ENCODE data around the gene PPID. TPM values are rescaled to one million over a fixed set of nuclear protein-coding genes. Genes with fewer than 3 reads are reported as not detected.
"Not testable (repeated sequence)": the region's sequence is repeated elsewhere in the genome, so short reads cannot be mapped to it uniquely, and the experiment has no call there.

Gene PPID
- total and polyA plus RNA-seq, 4 experiments from 2014 or later = 30.2 to 54.8 (median 40.7) TPM

- ChIA-PET POLR2A (ENCODE audit: partially characterized antibody) (no interaction called here), CTCF (ENCODE audit: partially characterized antibody) (interaction anchor here (1.0 kb wide), 1 partner anchor 83 kb away, joined by 4 read pairs; no protein-coding TSS in a partner anchor)
- no peak for DNase-seq
- peak overlapping the region in 1 of 8 donors; percentile 39 for H3K4me3 Mint-ChIP-seq
- peak overlapping the region in 2 of 7 donors; percentile 57 to 59 for H3K27ac Mint-ChIP-seq
- Histone ChIP-seq H3K4me1 (ENCODE audit: insufficient read depth, low read length) (peaks cover 23% of the 10 kb centered on the region), H3K9me3 (ENCODE audit: control insufficient read depth in 1 of 2, low read length in 2 of 2) (no peaks in the 10 kb centered on the region), H3K27me3 (ENCODE audit: insufficient read depth, low read length) (no peaks in the 10 kb centered on the region), H3K4me3 (ENCODE audit: low read length in 2 of 2) (no peak overlapping the region), H3K36me3 (ENCODE audit: insufficient read depth, low read length) (no peaks in the 10 kb centered on the region), H3K27ac (ENCODE audit: low read depth, low read length) (no peak overlapping the region)
- intact Hi-C loops (cut with micrococcal nuclease) = no loop called here
- H3K4me1 Mint-ChIP-seq = peaks cover 17 to 35% (median 25%) of the 10 kb centered on the region in 4 donors
- H3K9me3 Mint-ChIP-seq = no peaks in the 10 kb centered on the region
- H3K27me3 Mint-ChIP-seq = peaks cover under 1 to 2% of the 10 kb centered on the region in 2 donors
- peaks cover 0 to 5% of the 10 kb centered on the region in 2 donors for H3K36me3 Mint-ChIP-seq
Measured at GRCh38 chr4:158766434-158767044, 43.3 kb upstream of the PPID start.

GRCh38 chr4:158763462-158763861 lies 40.3 kb upstream of the PPID start:
- no peak overlapping the region for H3K27ac Mint-ChIP-seq
- no peak overlapping the region for H3K27ac ChIP-seq (ENCODE audit: low read depth, low read length)
- peaks cover 6 to 11% (median 8%) of the 10 kb centered on the region in 4 donors for H3K4me1 Mint-ChIP-seq
- no peak for DNase-seq
- H3K27me3 ChIP-seq (ENCODE audit: insufficient read depth, low read length) = no peaks in the 10 kb centered on the region
- peaks cover 7% of the 10 kb centered on the region for H3K4me1 ChIP-seq (ENCODE audit: insufficient read depth, low read length)
- H3K36me3 Mint-ChIP-seq = peaks cover 0 to 2% of the 10 kb centered on the region in 2 donors
- no peaks in the 10 kb centered on the region for H3K36me3 ChIP-seq (ENCODE audit: insufficient read depth, low read length)
- H3K4me3 ChIP-seq (ENCODE audit: low read length in 2 of 2) = no peak overlapping the region
- H3K4me3 Mint-ChIP-seq = no peak overlapping the region
- CTCF ChIA-PET (ENCODE audit: partially characterized antibody) = no interaction called here
- H3K9me3 ChIP-seq (ENCODE audit: control insufficient read depth in 1 of 2, low read length in 2 of 2) = no peaks in the 10 kb centered on the region
- peaks cover 1 to 4% of the 10 kb centered on the region in 2 donors for H3K27me3 Mint-ChIP-seq
- no peaks in the 10 kb centered on the region for H3K9me3 Mint-ChIP-seq
- POLR2A ChIA-PET (ENCODE audit: partially characterized antibody) = no interaction called here
- intact Hi-C loops (cut with micrococcal nuclease) = no loop called here

- intact Hi-C loops (cut with micrococcal nuclease) = no loop called here
- CTCF ChIA-PET (ENCODE audit: partially characterized antibody) = no interaction called here
Measured at GRCh38 chr4:158762553-158762952, 39.4 kb upstream of the PPID start.

GRCh38 chr4:158760866-158761265 lies 37.7 kb upstream of the PPID start:
- no peak overlapping the region for H3K4me3 Mint-ChIP-seq
- intact Hi-C loops (cut with micrococcal nuclease) = no loop called here

More at GRCh38 chr4:158762553-158762952, 39.4 kb upstream of the PPID start:
- Histone ChIP-seq H3K4me3 (ENCODE audit: low read length in 2 of 2) (no peak overlapping the region), H3K9me3 (ENCODE audit: control insufficient read depth in 1 of 2, low read length in 2 of 2) (no peaks in the 10 kb centered on the region), H3K4me1 (ENCODE audit: insufficient read depth, low read length) (no peaks in the 10 kb centered on the region), H3K36me3 (ENCODE audit: insufficient read depth, low read length) (no peaks in the 10 kb centered on the region), H3K27ac (ENCODE audit: low read depth, low read length) (no peak overlapping the region), H3K27me3 (ENCODE audit: insufficient read depth, low read length) (no peaks in the 10 kb centered on the region)
- DNase-seq = no peak
- POLR2A ChIA-PET (ENCODE audit: partially characterized antibody) = no interaction called here
- peaks cover 3 to 7% of the 10 kb centered on the region in 2 donors for H3K27me3 Mint-ChIP-seq
- H3K9me3 Mint-ChIP-seq = peaks cover 0 to 2% (median 0%) of the 10 kb centered on the region in 8 donors
- no peaks in the 10 kb centered on the region for H3K36me3 Mint-ChIP-seq
- H3K4me1 Mint-ChIP-seq = peaks cover 0 to 2% (median 0%) of the 10 kb centered on the region in 4 donors
- H3K4me3 Mint-ChIP-seq = no peak overlapping the region
- H3K27ac Mint-ChIP-seq = no peak overlapping the region

GRCh38 chr4:158759539-158759938 lies 36.3 kb upstream of the PPID start:
- H3K27ac ChIP-seq (ENCODE audit: low read depth, low read length); POLR2A ChIA-PET (ENCODE audit: partially characterized antibody); H3K9me3 ChIP-seq (ENCODE audit: control insufficient read depth in 1 of 2, low read length in 2 of 2); DNase-seq; H3K9me3 Mint-ChIP-seq; H3K27me3 ChIP-seq (ENCODE audit: insufficient read depth, low read length); CTCF ChIA-PET (ENCODE audit: partially characterized antibody); H3K4me3 Mint-ChIP-seq; H3K4me1 Mint-ChIP-seq; intact Hi-C loops (cut with micrococcal nuclease); H3K27ac Mint-ChIP-seq; H3K36me3 ChIP-seq (ENCODE audit: insufficient read depth, low read length); H3K4me1 ChIP-seq (ENCODE audit: insufficient read depth, low read length); H3K36me3 Mint-ChIP-seq; H3K4me3 ChIP-seq (ENCODE audit: low read length in 2 of 2): not testable (repeated sequence)
- peaks cover 6 to 12% of the 10 kb centered on the region in 2 donors for H3K27me3 Mint-ChIP-seq

More at GRCh38 chr4:158760866-158761265, 37.7 kb upstream of the PPID start:
- no peaks in the 10 kb centered on the region for H3K36me3 ChIP-seq (ENCODE audit: insufficient read depth, low read length)
- DNase-seq = no peak
- no peaks in the 10 kb centered on the region for H3K9me3 ChIP-seq (ENCODE audit: control insufficient read depth in 1 of 2, low read length in 2 of 2)
- no peaks in the 10 kb centered on the region for H3K4me1 ChIP-seq (ENCODE audit: insufficient read depth, low read length)
- no peaks in the 10 kb centered on the region for H3K27me3 ChIP-seq (ENCODE audit: insufficient read depth, low read length)
- H3K27me3 Mint-ChIP-seq = peaks cover 5 to 12% of the 10 kb centered on the region in 2 donors
- no peak overlapping the region for H3K27ac ChIP-seq (ENCODE audit: low read depth, low read length)
- H3K27ac Mint-ChIP-seq = no peak overlapping the region
- H3K9me3 Mint-ChIP-seq = peaks cover 0 to 10% (median 0%) of the 10 kb centered on the region in 8 donors
- H3K4me1 Mint-ChIP-seq = no peaks in the 10 kb centered on the region
- POLR2A ChIA-PET (ENCODE audit: partially characterized antibody) = no interaction called here
- CTCF ChIA-PET (ENCODE audit: partially characterized antibody) = interaction anchor here (0.6 kb wide), 1 partner anchor 25 kb away, joined by 5 read pairs; no protein-coding TSS in a partner anchor
- no peak overlapping the region for H3K4me3 ChIP-seq (ENCODE audit: low read length in 2 of 2)
- no peaks in the 10 kb centered on the region for H3K36me3 Mint-ChIP-seq

- H3K9me3 Mint-ChIP-seq = peaks cover 0 to 10% (median 0%) of the 10 kb centered on the region in 8 donors
- Histone ChIP-seq H3K36me3 (ENCODE audit: insufficient read depth, low read length) (no peaks in the 10 kb centered on the region), H3K4me3 (ENCODE audit: low read length in 2 of 2) (no peak overlapping the region), H3K4me1 (ENCODE audit: insufficient read depth, low read length) (no peaks in the 10 kb centered on the region), H3K27ac (ENCODE audit: low read depth, low read length) (no peak overlapping the region), H3K9me3 (ENCODE audit: control insufficient read depth in 1 of 2, low read length in 2 of 2) (no peaks in the 10 kb centered on the region), H3K27me3 (ENCODE audit: insufficient read depth, low read length) (no peaks in the 10 kb centered on the region)
- intact Hi-C loops (cut with micrococcal nuclease) = no loop called here
- CTCF ChIA-PET (ENCODE audit: partially characterized antibody) = no interaction called here
- no peaks in the 10 kb centered on the region for H3K4me1 Mint-ChIP-seq
- no peak overlapping the region for H3K27ac Mint-ChIP-seq
- POLR2A ChIA-PET (ENCODE audit: partially characterized antibody) = no interaction called here
- peaks cover 6 to 12% of the 10 kb centered on the region in 2 donors for H3K27me3 Mint-ChIP-seq
- DNase-seq = no peak
- no peaks in the 10 kb centered on the region for H3K36me3 Mint-ChIP-seq
- no peak overlapping the region for H3K4me3 Mint-ChIP-seq
Measured at GRCh38 chr4:158758703-158759102, 35.5 kb upstream of the PPID start.

- Mint-ChIP-seq H3K4me3 (no peak overlapping the region), H3K27me3 (peaks cover 6 to 12% of the 10 kb centered on the region in 2 donors), H3K36me3 (no peaks in the 10 kb centered on the region), H3K27ac (no peak overlapping the region), H3K4me1 (no peaks in the 10 kb centered on the region), H3K9me3 (peaks cover 0 to 10% (median 0%) of the 10 kb centered on the region in 8 donors)
- intact Hi-C loops (cut with micrococcal nuclease) = no loop called here
- no peaks in the 10 kb centered on the region for H3K36me3 ChIP-seq (ENCODE audit: insufficient read depth, low read length)
- no peak overlapping the region for H3K4me3 ChIP-seq (ENCODE audit: low read length in 2 of 2)
- H3K9me3 ChIP-seq (ENCODE audit: control insufficient read depth in 1 of 2, low read length in 2 of 2) = no peaks in the 10 kb centered on the region
- H3K4me1 ChIP-seq (ENCODE audit: insufficient read depth, low read length) = no peaks in the 10 kb centered on the region
- ChIA-PET POLR2A (ENCODE audit: partially characterized antibody) (no interaction called here), CTCF (ENCODE audit: partially characterized antibody) (no interaction called here)
- no peak overlapping the region for H3K27ac ChIP-seq (ENCODE audit: low read depth, low read length)
- H3K27me3 ChIP-seq (ENCODE audit: insufficient read depth, low read length) = no peaks in the 10 kb centered on the region
- no peak for DNase-seq
Measured at GRCh38 chr4:158758142-158758541, 34.9 kb upstream of the PPID start.

Measured in CD4-positive, alpha-beta memory T cell (primary cell).